Esophagus mucosa (tissue), 1 donor: ENCODE results near the gene SULT1A3. TPM values are rescaled to one million over a fixed set of nuclear protein-coding genes. Genes with fewer than 3 reads are reported as not detected.
"Not testable (repeated sequence)": the region's sequence is repeated elsewhere in the genome, so short reads cannot be mapped to it uniquely, and the experiment has no call there.

Experiments
- ATAC-seq: fragments of 200-7000 bp; cut with Tn5 transposase; one replicate; pipeline ENCODE4 v1.9.1; 2020
- total RNA-seq: library from RNA; stranded (reverse); gene quantifications from one replicate; pipeline ENCODE4 v1.2.4, GENCODE V29; 2023
- donor health status: DM: yes; HTN: yes; CAD: no.

SULT1A3 gene
- total RNA-seq, 1 donor from 2014 or later: 7.1 TPM

GRCh38 chr16:30187556-30187865, 11.5 kb upstream of the SULT1A3 start:
- no peak for ATAC-seq

DNA sequence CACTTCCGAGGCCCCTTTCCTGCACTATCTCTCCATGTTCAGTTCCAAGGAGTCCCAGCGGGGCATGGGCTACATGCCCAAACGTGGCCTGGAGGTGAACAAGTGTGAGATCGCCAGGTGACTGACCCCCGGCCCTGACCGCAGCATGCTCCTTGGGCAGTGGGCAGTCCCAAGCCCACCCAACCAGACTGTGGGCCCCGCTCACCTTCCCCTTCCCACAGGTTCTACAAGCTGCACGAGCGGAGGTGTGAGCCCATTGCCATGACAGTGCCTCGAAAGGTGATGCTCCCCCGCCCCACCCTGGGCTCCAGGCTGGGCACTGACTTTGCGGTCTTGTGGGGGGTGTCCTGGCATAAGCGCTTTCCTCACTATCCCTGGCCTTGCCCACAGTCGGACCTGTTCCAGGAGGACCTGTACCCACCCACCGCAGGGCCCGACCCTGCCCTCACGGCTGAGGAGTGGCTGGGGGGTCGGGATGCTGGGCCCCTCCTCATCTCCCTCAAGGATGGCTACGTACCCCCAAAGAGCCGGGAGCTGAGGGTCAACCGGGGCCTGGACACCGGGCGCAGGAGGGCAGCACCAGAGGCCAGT, 11.0 kb upstream of the SULT1A3 start:
- no peak for ATAC-seq

GRCh38 chr16:30191158-30191557, 7.9 kb upstream of the SULT1A3 start:
- ATAC-seq: not testable (repeated sequence)

DNA sequence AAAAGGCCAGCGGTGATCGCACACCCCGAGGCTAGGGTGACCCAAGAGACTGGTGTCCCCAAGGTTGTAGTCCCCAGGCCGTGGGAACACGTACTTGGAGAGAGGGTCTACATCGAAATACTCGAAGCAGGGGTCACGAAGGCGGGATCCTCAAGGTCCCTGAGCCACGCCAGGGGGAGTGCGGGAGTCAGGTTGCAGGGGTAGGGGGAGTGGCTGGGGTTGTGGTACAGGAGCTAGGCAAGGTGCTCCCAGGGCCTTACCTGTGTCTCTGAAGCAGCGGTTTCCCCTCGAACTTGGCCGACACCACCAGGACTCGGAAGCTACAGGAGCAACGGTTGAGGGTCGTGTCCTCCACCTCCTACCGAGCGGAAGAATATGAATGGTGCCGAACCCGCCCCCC, 6.0 kb upstream of the SULT1A3 start:
- ATAC-seq: peak; percentile 34

GRCh38 chr16:30193615-30194014, 5.4 kb upstream of the SULT1A3 start, which contains the start of the genes BOLA2B and SLX1A:
Gene BOLA2B (minus strand): TSS chr16:30193666. CDS start chr16:30193595, 71 bp downstream.
Gene SLX1A (plus strand): TSS chr16:30193875. CDS start chr16:30194085, 210 bp downstream.
- peak; percentile 93 for ATAC-seq

DNA sequence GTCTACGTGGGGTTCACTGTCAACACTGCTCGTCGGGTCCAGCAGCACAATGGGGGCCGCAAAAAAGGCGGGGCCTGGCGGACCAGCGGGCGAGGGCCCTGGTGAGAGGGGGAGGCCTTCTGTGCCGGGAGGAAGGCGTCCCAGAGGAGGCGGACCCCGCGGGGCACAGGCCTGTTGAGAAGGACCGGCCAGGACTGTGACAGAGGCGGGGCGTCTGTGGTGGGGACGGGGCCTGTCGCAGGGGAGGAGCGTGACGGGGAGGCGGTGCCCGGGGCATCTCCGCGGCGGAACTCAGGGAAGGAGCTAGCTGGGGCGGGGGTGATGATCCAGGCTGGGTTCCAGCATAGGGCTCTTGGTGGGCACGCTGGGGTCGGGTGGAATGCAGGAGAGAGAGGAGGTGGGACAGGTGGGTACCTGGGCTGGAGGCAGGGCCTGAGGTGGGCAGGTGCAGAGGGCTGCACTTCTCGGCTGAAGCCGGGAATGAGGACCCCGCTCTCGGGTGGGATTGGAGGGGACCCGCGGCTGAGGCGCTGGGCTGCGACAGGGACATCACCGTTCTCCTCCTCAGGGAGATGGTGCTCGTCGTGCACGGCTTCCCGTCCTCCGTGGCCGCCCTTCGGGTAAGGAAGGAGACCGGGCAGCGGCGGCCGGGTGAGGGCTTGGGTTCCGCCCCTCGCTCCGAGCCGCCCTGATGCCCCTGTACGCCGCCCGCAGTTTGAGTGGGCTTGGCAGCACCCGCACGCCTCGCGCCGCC, 4.7 kb upstream of the SULT1A3 start:
- ATAC-seq: peak; percentile 74

DNA sequence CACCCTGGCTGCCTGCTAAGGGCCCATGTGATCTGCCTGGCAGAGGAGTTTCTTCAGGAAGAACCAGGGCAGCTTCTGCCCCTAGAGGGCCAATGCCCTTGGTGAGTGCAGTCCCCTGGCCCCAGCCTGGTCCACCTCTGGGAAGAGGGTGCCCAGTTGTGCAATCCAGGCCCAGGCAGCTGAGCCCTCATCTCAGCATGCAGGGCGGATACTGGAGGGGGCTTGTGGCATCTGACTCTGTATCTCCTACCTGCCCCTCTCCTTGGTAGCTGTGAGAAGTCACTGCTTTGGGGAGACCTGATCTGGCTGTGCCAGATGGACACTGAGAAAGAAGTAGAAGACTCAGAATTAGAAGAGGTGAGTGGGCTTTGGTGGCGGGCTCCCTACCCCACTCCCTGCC, 2.1 kb upstream of the SULT1A3 start:
- not testable (repeated sequence) for ATAC-seq

GRCh38 chr16:30199608-30200343, 721 bp downstream of the SULT1A3 start:
- ATAC-seq: peak; percentile 65

- ATAC-seq: peak; percentile 35
Observed at GRCh38 chr16:30205541-30206236, 6.6 kb downstream of the SULT1A3 start.

GRCh38 chr16:30206252-30206651, 7.2 kb downstream of the SULT1A3 start:
- peak; percentile 31 for ATAC-seq

DNA sequence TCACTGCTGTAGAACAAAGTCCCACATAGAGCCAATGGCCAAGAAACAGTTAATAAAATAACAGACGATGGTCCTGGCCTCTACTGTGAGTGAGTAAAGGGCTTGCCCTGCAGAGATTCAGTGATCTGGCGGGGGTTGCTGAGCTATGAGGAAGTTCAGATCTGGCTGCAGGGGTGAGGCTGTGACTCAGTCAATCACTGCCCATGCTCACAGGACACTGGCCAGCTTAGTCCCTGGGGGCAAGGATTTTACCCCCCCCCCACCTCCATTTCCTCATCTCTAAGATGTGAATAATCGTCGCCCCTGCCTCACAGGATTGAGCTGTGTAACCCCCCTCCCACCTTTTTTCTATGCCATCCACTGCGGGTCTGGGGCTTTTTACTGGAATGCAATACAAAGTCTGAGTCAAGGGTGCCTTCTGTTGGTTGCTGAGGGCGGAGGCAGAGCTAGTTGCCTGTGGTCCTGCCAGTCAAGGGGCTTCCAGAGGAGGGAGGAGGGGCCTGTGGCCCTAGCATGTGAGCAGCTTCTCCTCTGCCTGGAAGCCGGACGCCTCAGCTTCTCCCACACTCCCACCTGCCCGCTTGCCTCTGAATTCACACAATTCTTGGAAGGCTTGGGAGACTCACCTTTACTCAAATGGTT, 8.1 kb downstream of the SULT1A3 start:
- ATAC-seq: peak; percentile 42

DNA sequence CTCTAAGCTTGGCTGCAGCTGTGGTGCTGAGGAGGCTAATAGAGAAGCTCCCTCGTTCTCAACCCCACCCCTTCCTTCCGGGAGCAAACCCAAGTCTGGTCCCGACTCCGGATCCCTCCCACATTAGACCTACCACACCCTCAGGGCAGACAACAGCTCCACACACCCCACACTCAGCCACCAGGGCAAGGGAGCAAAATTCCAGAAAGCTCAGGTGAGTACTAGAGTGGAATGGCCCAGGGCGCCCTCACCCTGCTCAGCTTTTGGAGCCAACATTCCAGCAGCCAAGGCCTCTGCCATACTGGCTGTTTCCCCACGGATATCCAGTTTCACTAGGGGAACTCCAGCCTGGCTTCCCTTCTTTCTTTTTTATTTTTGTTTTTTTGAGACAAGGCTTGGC, 10.0 kb downstream of the SULT1A3 start:
- peak; percentile 45 for ATAC-seq

DNA sequence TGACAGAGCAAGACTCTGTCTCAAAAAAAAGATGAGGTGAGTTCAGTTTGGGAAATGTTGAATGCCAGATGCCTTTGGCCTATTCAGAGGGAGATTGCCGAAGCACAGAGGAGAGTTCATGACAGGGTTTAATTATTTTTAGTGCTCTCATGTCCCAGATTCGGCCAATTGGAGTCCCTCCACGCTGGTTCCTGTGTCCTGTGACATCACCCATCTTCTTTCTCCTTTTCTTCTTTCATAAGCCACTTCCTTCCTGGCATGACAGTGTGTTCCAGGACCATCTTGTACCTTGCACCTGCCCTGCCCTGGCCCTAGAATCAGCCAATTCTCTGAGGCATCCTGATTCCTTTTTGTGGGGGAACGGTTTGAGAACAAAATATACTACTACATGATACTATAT, 12.4 kb downstream of the SULT1A3 start:
- ATAC-seq: not testable (repeated sequence)

DNA sequence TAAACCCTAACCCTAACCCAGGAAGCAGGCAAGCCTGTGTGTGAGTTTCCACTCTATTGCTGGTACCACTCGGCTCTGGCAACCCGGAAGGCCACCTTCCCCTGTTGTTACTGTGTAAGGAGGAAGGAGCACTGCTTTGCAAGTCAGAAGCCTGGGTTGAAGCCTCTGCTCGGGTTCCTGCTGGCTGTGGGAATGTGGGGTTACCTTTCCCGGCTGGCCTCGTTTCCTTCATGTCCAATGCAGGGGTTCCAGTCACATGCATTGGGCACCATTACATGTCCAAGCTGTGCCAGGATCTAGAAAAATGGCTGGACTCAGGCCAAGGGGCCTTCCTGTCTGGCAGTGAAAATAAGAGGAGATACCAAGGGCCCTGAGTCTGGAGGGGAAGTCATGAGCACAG, 18.0 kb downstream of the SULT1A3 start:
- ATAC-seq: not testable (repeated sequence)

GRCh38 chr16:30248379-30248778, 49.3 kb downstream of the SULT1A3 start, which contains the start of gene NPIPB13:
Gene NPIPB13 (minus strand): TSS chr16:30248479. CDS start chr16:30245573, 2,906 bp downstream.
- not testable (repeated sequence) for ATAC-seq

Other genes with a start within 250 kb of the SULT1A3 start
- 74.5 TPM for gene TMEM219, start 237.2 kb upstream of the SULT1A3 start, total RNA-seq
- gene TAOK2, start 225.4 kb upstream of the SULT1A3 start, total RNA-seq: 17.7 TPM
- 7.1 TPM for gene HIRIP3, start 203.6 kb upstream of the SULT1A3 start, total RNA-seq
- gene INO80E, start 203.0 kb upstream of the SULT1A3 start, total RNA-seq: 37.0 TPM
- gene DOC2A, start 188.2 kb upstream of the SULT1A3 start, total RNA-seq: 0.20 TPM
- not detected for gene C16orf92, start 176.1 kb upstream of the SULT1A3 start, total RNA-seq
- gene TLCD3B, start 168.0 kb upstream of the SULT1A3 start, total RNA-seq: 0.20 TPM
- gene ALDOA, start 133.5 kb upstream of the SULT1A3 start, total RNA-seq: 1,863 TPM
- gene PPP4C, start 123.3 kb upstream of the SULT1A3 start, total RNA-seq: 112 TPM
- gene TBX6, start 107.3 kb upstream of the SULT1A3 start, total RNA-seq: 3.6 TPM
- gene YPEL3, start 103.0 kb upstream of the SULT1A3 start, total RNA-seq: 22.8 TPM
- 85.3 TPM for gene GDPD3, start 85.7 kb upstream of the SULT1A3 start, total RNA-seq
- gene MAPK3, start 76.0 kb upstream of the SULT1A3 start, total RNA-seq: 126 TPM
- gene CORO1A, start 15.7 kb upstream of the SULT1A3 start, total RNA-seq: 9.0 TPM
- 131 TPM for gene BOLA2B, start 5.6 kb upstream of the SULT1A3 start, total RNA-seq
- 27.9 TPM for gene SLX1A, start 5.4 kb upstream of the SULT1A3 start, total RNA-seq
- 11.2 TPM for gene NPIPB13, start 49.2 kb downstream of the SULT1A3 start, total RNA-seq
- 44.3 TPM for gene CD2BP2, start 156.1 kb downstream of the SULT1A3 start, total RNA-seq
- 25.3 TPM for gene TBC1D10B, start 171.2 kb downstream of the SULT1A3 start, total RNA-seq
- gene MYL11, start 175.5 kb downstream of the SULT1A3 start, total RNA-seq: 2.2 TPM
- 2.4 TPM for gene SEPTIN1, start 183.3 kb downstream of the SULT1A3 start, total RNA-seq
- 2.6 TPM for gene ZNF48, start 196.2 kb downstream of the SULT1A3 start, total RNA-seq
- gene ZNF771, start 208.4 kb downstream of the SULT1A3 start, total RNA-seq: 3.2 TPM
- 49.0 TPM for gene DCTPP1, start 230.8 kb downstream of the SULT1A3 start, total RNA-seq
- gene SEPHS2, start 246.6 kb downstream of the SULT1A3 start, total RNA-seq: 21.6 TPM